K562 (cell line): ENCODE results near the gene PHYKPL. TPM values are rescaled to one million over a fixed set of nuclear protein-coding genes. Genes with fewer than 3 reads are reported as not detected.

Experiments
- CBX2 ChIP-seq: fragments of 200-600 bp; sonication (generic); IDR thresholded peaks from one replicate; pipeline ENCODE4 v1.6.1; 2012; ENCODE audit warnings: mild to moderate bottlenecking, low read length, inconsistent platforms; ENCODE audit not compliant: insufficient read depth, poor library complexity, severe bottlenecking
- E2F5 ChIP-seq: sonication (generic); formaldehyde crosslinking; IDR thresholded peaks from 2 replicates; pipeline ENCODE4 v1.8.0; 2022; ENCODE audit warnings: mild to moderate bottlenecking, missing genetic modification reagents
- FOSL1 ChIP-seq: fragments of 200-800 bp; sonication (Bioruptor generic); conservative IDR thresholded peaks from 2 replicates; pipeline ENCODE4 v1.6.1; 2016; ENCODE audit warnings: missing genetic modification characterization, missing compliant biosample characterization
- HNRNPL ChIP-seq: fragments of 200-400 bp; formaldehyde crosslinking; IDR thresholded peaks from 2 replicates; pipeline ENCODE4 v1.6.1; 2017; ENCODE audit warnings: low read depth, mild to moderate bottlenecking, low read length
- KDM1A ChIP-seq, 2 experiments: fragments of 450-650 bp; IDR thresholded peaks; 2 replicates each; pipeline ENCODE4 v1.6.1; 2016; ENCODE audit warnings: mild to moderate bottlenecking in 2 of 2
- MEF2D ChIP-seq: conservative IDR thresholded peaks from 2 replicates; pipeline ENCODE4 v1.6.1; 2016; ENCODE audit warnings: low read depth, missing genetic modification characterization, missing compliant biosample characterization
- NFIX ChIP-seq: fragments of 250-450 bp; sonication (Bioruptor Pico); IDR thresholded peaks from 2 replicates; pipeline ENCODE4 v1.4.0; 2020; ENCODE audit warnings: low read depth, mild to moderate bottlenecking, moderate library complexity
- POLR2G ChIP-seq: fragments of 200-400 bp; formaldehyde crosslinking; IDR thresholded peaks from 2 replicates; pipeline ENCODE4 v1.6.1; 2017; ENCODE audit warnings: low read depth, mild to moderate bottlenecking, antibody characterized with exemption, low read length, moderate library complexity
- RREB1 ChIP-seq: fragments of 250-450 bp; sonication (Bioruptor Pico); IDR thresholded peaks from 2 replicates; pipeline ENCODE4 v1.4.0; 2020
- SRSF1 ChIP-seq: fragments of 200-400 bp; formaldehyde crosslinking; IDR thresholded peaks from 2 replicates; pipeline ENCODE4 v1.6.1; 2017; ENCODE audit warnings: mild to moderate bottlenecking, low read depth, low read length, moderate library complexity
- ZBED1 ChIP-seq: IDR thresholded peaks from 2 replicates; pipeline ENCODE4 v1.6.1; 2014
- ZBTB8A ChIP-seq: fragments of 450-650 bp; IDR thresholded peaks from 2 replicates; pipeline ENCODE4 v1.6.1; 2018; ENCODE audit warnings: mild to moderate bottlenecking, moderate library complexity; ENCODE audit not compliant: partially characterized antibody
- ZC3H8 ChIP-seq: fragments of 450-650 bp; IDR thresholded peaks from 2 replicates; pipeline ENCODE4 v1.6.1; 2017
- ZNF143 ChIP-seq: sonication (generic); formaldehyde crosslinking; IDR thresholded peaks from 2 replicates; pipeline ENCODE4 v1.9.0; 2022; ENCODE audit warnings: mild to moderate bottlenecking, missing genetic modification reagents
- ZNF436 ChIP-seq: fragments of 250-450, 450-650 bp; sonication (Bioruptor Pico); formaldehyde crosslinking; IDR thresholded peaks from 2 replicates; pipeline ENCODE4 v1.7.0; 2020; ENCODE audit warnings: mild to moderate bottlenecking
- ZNF830 ChIP-seq: fragments of 250-450 bp; sonication (Bioruptor Pico); IDR thresholded peaks from 2 replicates; pipeline ENCODE4 v1.5.0; 2021; ENCODE audit warnings: mild to moderate bottlenecking
- polyA plus RNA-seq, 8 experiments: library from polyadenylated mRNA; depleted of rRNA in 4 of 8; stranded (reverse) in 5 of 8; unstranded in 3 of 8; fragments of >200 nt; fragmentation: Nextera tagmentation in 2 of 8; fragmentation: Illumina TruSeq in 1 of 8; extraction: Ambion mirVana in 2 of 8; extraction: Trizol in 1 of 8; gene quantifications; 2 replicates each; pipeline versions ENCODE4 v1.2.1 to v1.2.3, GENCODE V29; 2011 to 2014; ENCODE audit warnings: inconsistent platforms in 1 of 8, missing spikeins in 1 of 8
- total RNA-seq, 7 experiments: library from RNA; depleted of rRNA in 6 of 7; stranded (reverse); fragments of >200 nt in 6 of 7; fragmentation: Illumina TruSeq in 2 of 7; extraction: Trizol in 2 of 7; gene quantifications; 2 replicates each; pipeline versions ENCODE4 v1.2.1 to v1.2.3, GENCODE V29; 2011 to 2021; ENCODE audit warnings: low replicate concordance in 1 of 7
- TF ChIP-seq, protein P1 (sequence below): fragments of 250-450 bp; sonication (Bioruptor Pico); IDR thresholded peaks from 2 replicates; pipeline ENCODE4 v1.4.0; 2020; ENCODE audit warnings: mild to moderate bottlenecking, moderate library complexity, borderline replicate concordance
- TF ChIP-seq, protein P2 (sequence below): IDR thresholded peaks from 2 replicates; pipeline ENCODE4 v1.6.1; 2012; ENCODE audit warnings: low read depth, low read length, improper control_type of control experiment, borderline replicate concordance

PHYKPL gene
- total and polyA plus RNA-seq, 9 of the 15 experiments (the other 6 are each of a cell fraction or from before 2014, with no cell fraction given) = 4.7 to 34.7 (median 18.6) TPM

DNA sequence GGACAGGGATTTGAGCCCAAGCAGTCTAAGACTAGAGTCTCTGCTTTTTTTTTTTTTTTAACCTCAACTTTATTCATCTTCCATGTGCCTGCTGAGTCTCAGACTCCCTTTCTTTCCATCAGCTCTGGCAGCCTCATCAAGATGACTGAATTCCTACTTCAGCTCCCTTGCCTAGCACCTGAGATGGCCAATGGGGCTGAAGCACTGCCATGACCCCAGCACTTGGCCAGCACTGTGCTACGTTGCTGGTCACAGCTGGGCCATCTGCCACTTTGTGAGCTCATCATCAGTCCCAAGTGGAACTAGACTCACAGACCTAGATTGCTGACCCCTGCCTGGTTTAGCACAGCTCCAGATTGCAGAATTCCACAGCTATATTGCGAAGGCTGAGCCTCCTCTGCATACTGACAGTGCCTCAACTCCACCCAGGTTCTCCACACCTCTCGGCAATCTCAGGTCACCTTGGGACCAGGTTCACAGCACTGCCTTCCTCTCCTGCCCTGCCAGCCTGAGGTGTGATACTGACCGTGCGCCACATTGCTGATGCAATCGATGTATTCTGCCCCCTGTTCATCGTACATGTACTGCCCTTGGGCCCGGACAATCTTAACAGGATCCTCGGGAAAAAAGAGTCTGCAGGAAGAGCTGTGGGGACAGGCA is 1.6 kb downstream of the PHYKPL start (continued):
- no peak for TF ChIP-seq ZBTB8A
- TF ChIP-seq POLR2G = no peak
- TF ChIP-seq KDM1A (IDR thresholded peaks at IDR 0.05) = no peak
- no peak for TF ChIP-seq HNRNPL
- TF ChIP-seq ZC3H8 = no peak
- TF ChIP-seq SRSF1 = no peak
- no peak for TF ChIP-seq ZNF436 (CRISPR knock-in tag)
- no peak for TF ChIP-seq NFIX (CRISPR knock-in tag)
- TF ChIP-seq, protein P1, sequence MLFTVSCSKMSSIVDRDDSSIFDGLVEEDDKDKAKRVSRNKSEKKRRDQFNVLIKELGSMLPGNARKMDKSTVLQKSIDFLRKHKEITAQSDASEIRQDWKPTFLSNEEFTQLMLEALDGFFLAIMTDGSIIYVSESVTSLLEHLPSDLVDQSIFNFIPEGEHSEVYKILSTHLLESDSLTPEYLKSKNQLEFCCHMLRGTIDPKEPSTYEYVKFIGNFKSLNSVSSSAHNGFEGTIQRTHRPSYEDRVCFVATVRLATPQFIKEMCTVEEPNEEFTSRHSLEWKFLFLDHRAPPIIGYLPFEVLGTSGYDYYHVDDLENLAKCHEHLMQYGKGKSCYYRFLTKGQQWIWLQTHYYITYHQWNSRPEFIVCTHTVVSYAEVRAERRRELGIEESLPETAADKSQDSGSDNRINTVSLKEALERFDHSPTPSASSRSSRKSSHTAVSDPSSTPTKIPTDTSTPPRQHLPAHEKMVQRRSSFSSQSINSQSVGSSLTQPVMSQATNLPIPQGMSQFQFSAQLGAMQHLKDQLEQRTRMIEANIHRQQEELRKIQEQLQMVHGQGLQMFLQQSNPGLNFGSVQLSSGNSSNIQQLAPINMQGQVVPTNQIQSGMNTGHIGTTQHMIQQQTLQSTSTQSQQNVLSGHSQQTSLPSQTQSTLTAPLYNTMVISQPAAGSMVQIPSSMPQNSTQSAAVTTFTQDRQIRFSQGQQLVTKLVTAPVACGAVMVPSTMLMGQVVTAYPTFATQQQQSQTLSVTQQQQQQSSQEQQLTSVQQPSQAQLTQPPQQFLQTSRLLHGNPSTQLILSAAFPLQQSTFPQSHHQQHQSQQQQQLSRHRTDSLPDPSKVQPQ (CRISPR knock-in tag) = no peak
- TF ChIP-seq ZBED1 = no peak
- TF ChIP-seq CBX2 = no peak
- TF ChIP-seq FOSL1 = no peak
- no peak for TF ChIP-seq RREB1 (CRISPR knock-in tag)
- no peak for TF ChIP-seq E2F5
- no peak for TF ChIP-seq MEF2D (tag)
- no peak for TF ChIP-seq ZNF830
- TF ChIP-seq ZNF143 = no peak
- TF ChIP-seq, protein P2, sequence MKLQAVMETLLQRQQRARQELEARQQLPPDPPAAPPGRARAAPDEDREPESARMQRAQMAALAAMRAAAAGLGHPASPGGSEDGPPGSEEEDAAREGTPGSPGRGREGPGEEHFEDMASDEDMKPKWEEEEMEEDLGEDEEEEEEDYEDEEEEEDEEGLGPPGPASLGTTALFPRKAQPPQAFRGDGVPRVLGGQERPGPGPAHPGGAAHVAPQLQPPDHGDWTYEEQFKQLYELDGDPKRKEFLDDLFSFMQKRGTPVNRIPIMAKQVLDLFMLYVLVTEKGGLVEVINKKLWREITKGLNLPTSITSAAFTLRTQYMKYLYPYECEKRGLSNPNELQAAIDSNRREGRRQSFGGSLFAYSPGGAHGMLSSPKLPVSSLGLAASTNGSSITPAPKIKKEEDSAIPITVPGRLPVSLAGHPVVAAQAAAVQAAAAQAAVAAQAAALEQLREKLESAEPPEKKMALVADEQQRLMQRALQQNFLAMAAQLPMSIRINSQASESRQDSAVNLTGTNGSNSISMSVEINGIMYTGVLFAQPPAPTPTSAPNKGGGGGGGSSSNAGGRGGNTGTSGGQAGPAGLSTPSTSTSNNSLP = no peak
